IMR-90 (cell line): ENCODE measurements around the gene DCAF8L2. TPM values are rescaled to one million over a fixed set of nuclear protein-coding genes. Genes with fewer than 3 reads are reported as not detected.

ENCODE experiments used
- ATAC-seq: fragments of 200-7000 bp; cut with Tn5 transposase; 2 replicates; pipeline ENCODE4 v1.9.1; 2020; ENCODE audit warnings: low read depth, mild to moderate bottlenecking, moderate library complexity
- BruUV-seq: library from RNA; stranded (reverse); fragments of 400-500 nt; replicated peaks from 2 replicates; lab custom pipeline; 2021; lab: Mats Ljungman, UMichigan
- CTCF ChIA-PET: fragments of 300-600 bp; formaldehyde crosslinking; extraction: SDS; loops from one replicate; lab custom pipeline; 2021; ENCODE audit warnings: antibody characterized with exemption; lab: Yijun Ruan, JAX
- POLR2A ChIA-PET: fragments of 300-600 bp; sonication (Branson Sonifier 250); formaldehyde crosslinking; loops from one replicate; lab custom pipeline; 2022; ENCODE audit warnings: antibody characterized with exemption; ENCODE audit not compliant: unreplicated experiment; lab: Charles Lee
- DNase-seq: peaks from one replicate; pipeline ENCODE4 v3.0.0; 2013
- H2AFZ ChIP-seq: replicated peaks from 2 replicates; pipeline ENCODE3; 2013; ENCODE audit warnings: low read length, mild to moderate bottlenecking; ENCODE audit not compliant: poor library complexity
- H2AK5ac ChIP-seq: 2 replicates; pipeline ENCODE4 v1.6.1; 2013; ENCODE audit warnings: low read depth, low read length, inconsistent platforms
- H2AK9ac ChIP-seq: replicated peaks from 2 replicates; pipeline ENCODE3; 2013; ENCODE audit warnings: mild to moderate bottlenecking, low read depth, low read length, moderate library complexity; ENCODE audit not compliant: poor library complexity
- H2BK120ac ChIP-seq: 2 replicates; pipeline ENCODE4 v1.6.1; 2013; ENCODE audit warnings: low read depth, low read length, inconsistent platforms
- H2BK15ac ChIP-seq: 3 replicates; pipeline ENCODE4 v1.6.1; 2013; ENCODE audit warnings: low read depth, low read length, inconsistent platforms
- H2BK20ac ChIP-seq: 2 replicates; pipeline ENCODE4 v1.6.1; 2013; ENCODE audit warnings: low read depth, mild to moderate bottlenecking, inconsistent platforms, low read length, moderate library complexity
- H2BK5ac ChIP-seq: 2 replicates; pipeline ENCODE4 v1.6.1; 2013; ENCODE audit warnings: mild to moderate bottlenecking, low read depth, low read length, inconsistent platforms; ENCODE audit not compliant: poor library complexity, severe bottlenecking
- H3K14ac ChIP-seq: replicated peaks from 2 replicates; pipeline ENCODE4 v1.6.1; 2013; ENCODE audit warnings: low read depth, low read length, inconsistent platforms
- H3K18ac ChIP-seq: 2 replicates; pipeline ENCODE4 v1.6.1; 2013; ENCODE audit warnings: low read depth, low read length, control low read depth
- H3K23ac ChIP-seq: 2 replicates; pipeline ENCODE4 v1.6.1; 2013; ENCODE audit warnings: low read depth, low read length, inconsistent platforms
- H3K27ac ChIP-seq: 2 replicates; pipeline ENCODE4 v1.5.1; 2013; ENCODE audit warnings: mild to moderate bottlenecking, control low read depth, low read length; ENCODE audit not compliant: insufficient read depth
- H3K27me3 ChIP-seq: 2 replicates; pipeline ENCODE4 v1.6.1; 2013; ENCODE audit warnings: low read length; ENCODE audit not compliant: control insufficient read depth, insufficient read depth
- H3K36me3 ChIP-seq: 2 replicates; pipeline ENCODE4 v1.6.1; 2013; ENCODE audit warnings: low read length, mixed read lengths; ENCODE audit not compliant: control insufficient read depth, insufficient read depth
- H3K4ac ChIP-seq: 2 replicates; pipeline ENCODE4 v1.6.1; 2013; ENCODE audit warnings: low read depth, low read length, inconsistent platforms
- H3K4me1 ChIP-seq: 2 replicates; pipeline ENCODE4 v1.6.1; 2013; ENCODE audit warnings: low read length, mixed read lengths; ENCODE audit not compliant: control insufficient read depth, insufficient read depth
- H3K4me2 ChIP-seq: 2 replicates; pipeline ENCODE4 v1.6.1; 2013; ENCODE audit warnings: low read depth, mild to moderate bottlenecking, control low read depth, low read length, moderate library complexity
- H3K4me3 ChIP-seq: 2 replicates; pipeline ENCODE4 v1.5.1; 2013; ENCODE audit warnings: low read depth, mild to moderate bottlenecking, control low read depth, low read length, moderate library complexity; ENCODE audit not compliant: insufficient read depth
- H3K56ac ChIP-seq: 2 replicates; pipeline ENCODE4 v1.6.1; 2013; ENCODE audit warnings: low read length, inconsistent platforms; ENCODE audit not compliant: insufficient read depth; ENCODE audit errors: extremely low read depth
- H3K79me1 ChIP-seq, 2 experiments: 2 replicates each; pipeline ENCODE4 v1.6.1; 2013; ENCODE audit warnings: low read length in 2 of 2, inconsistent platforms in 1 of 2, low read depth in 1 of 2
- H3K9ac ChIP-seq: 2 replicates; pipeline ENCODE4 v1.6.1; 2013; ENCODE audit warnings: low read depth, low read length, control low read depth
- H3K9me1 ChIP-seq: 2 replicates; pipeline ENCODE4 v1.6.1; 2013; ENCODE audit warnings: low read length, inconsistent platforms; ENCODE audit not compliant: insufficient read depth
- H3K9me3 ChIP-seq: 2 replicates; pipeline ENCODE4 v1.6.1; 2013; ENCODE audit warnings: low read length; ENCODE audit not compliant: control insufficient read depth, insufficient read depth
- H4K20me1 ChIP-seq: 2 replicates; pipeline ENCODE4 v1.6.1; 2013; ENCODE audit warnings: low read length, inconsistent platforms; ENCODE audit not compliant: insufficient read depth
- H4K5ac ChIP-seq: 2 replicates; pipeline ENCODE4 v1.6.1; 2013; ENCODE audit warnings: mild to moderate bottlenecking, low read depth, low read length, control low read depth
- H4K8ac ChIP-seq, 2 experiments: 2 replicates each; pipeline ENCODE4 v1.6.1; 2013; ENCODE audit warnings: low read depth in 2 of 2, low read length in 2 of 2, control low read depth in 1 of 2, inconsistent platforms in 1 of 2
- H4K91ac ChIP-seq: 2 replicates; pipeline ENCODE4 v1.6.1; 2013; ENCODE audit warnings: low read depth, low read length, inconsistent platforms; ENCODE audit not compliant: insufficient read depth
- BHLHE40 ChIP-seq: fragments of 150-350 bp; IDR thresholded peaks from 2 replicates; pipeline ENCODE4 v1.6.1; 2016; ENCODE audit warnings: mild to moderate bottlenecking, low read depth, low read length
- CEBPB ChIP-seq: IDR thresholded peaks from 2 replicates; pipeline ENCODE4 v1.6.1; 2012; ENCODE audit warnings: low read depth, low read length, improper control_type of control experiment
- CHD1 ChIP-seq: IDR thresholded peaks from 2 replicates; pipeline ENCODE4 v1.6.1; 2012; ENCODE audit warnings: low read depth, low read length, improper control_type of control experiment
- CTCF ChIP-seq: conservative IDR thresholded peaks from 2 replicates; pipeline ENCODE4 v1.5.1; 2012; ENCODE audit warnings: mild to moderate bottlenecking, low read depth, low read length, improper control_type of control experiment
- ELK1 ChIP-seq: fragments of 150-350 bp; IDR thresholded peaks from 2 replicates; pipeline ENCODE4 v1.6.1; 2016; ENCODE audit warnings: low read depth, mild to moderate bottlenecking, low read length, moderate library complexity, borderline replicate concordance
- FOS ChIP-seq: fragments of 150-350 bp; IDR thresholded peaks from 2 replicates; pipeline ENCODE4 v1.6.1; 2016; ENCODE audit warnings: low read depth, low read length
- MAFK ChIP-seq: IDR thresholded peaks from 2 replicates; pipeline ENCODE4 v1.6.1; 2012; ENCODE audit warnings: low read depth, low read length, improper control_type of control experiment
- MAZ ChIP-seq: IDR thresholded peaks from 2 replicates; pipeline ENCODE4 v1.6.1; 2012; ENCODE audit warnings: low read depth, mild to moderate bottlenecking, low read length, improper control_type of control experiment, moderate library complexity, borderline replicate concordance
- MXI1 ChIP-seq: IDR thresholded peaks from 2 replicates; pipeline ENCODE4 v1.6.1; 2012; ENCODE audit warnings: low read depth, mild to moderate bottlenecking, low read length, moderate library complexity, borderline replicate concordance
- NFE2L2 ChIP-seq: fragments of 150-350 bp; IDR thresholded peaks from 2 replicates; pipeline ENCODE4 v1.6.1; 2016; ENCODE audit warnings: low read depth, mild to moderate bottlenecking, low read length
- POLR2A ChIP-seq: IDR thresholded peaks from 2 replicates; pipeline ENCODE4 v1.6.1; 2012; ENCODE audit warnings: mild to moderate bottlenecking, low read depth, low read length
- RAD21 ChIP-seq: IDR thresholded peaks from 2 replicates; pipeline ENCODE4 v1.6.1; 2012; ENCODE audit warnings: low read length, improper control_type of control experiment
- RCOR1 ChIP-seq: IDR thresholded peaks from 2 replicates; pipeline ENCODE4 v1.6.1; 2012; ENCODE audit warnings: mild to moderate bottlenecking, low read length, improper control_type of control experiment; ENCODE audit not compliant: insufficient replicate concordance
- RFX5 ChIP-seq: IDR thresholded peaks from 2 replicates; pipeline ENCODE4 v1.8.0; 2012; ENCODE audit warnings: low read depth, mild to moderate bottlenecking, low read length, moderate library complexity
- SMC3 ChIP-seq: fragments of 150-350 bp; IDR thresholded peaks from 2 replicates; pipeline ENCODE4 v1.6.1; 2016; ENCODE audit warnings: low read depth, mild to moderate bottlenecking, antibody characterized with exemption, low read length, moderate library complexity
- USF2 ChIP-seq: fragments of 150-350 bp; IDR thresholded peaks from 2 replicates; pipeline ENCODE4 v1.6.1; 2017; ENCODE audit warnings: mild to moderate bottlenecking, antibody characterized with exemption, low read length, low read depth
- WGBS, 2 experiments: methylation state at CpG; one replicate each; pipeline versions ENCODE4 v1.1.5 to v1.1.7; 2013; ENCODE audit warnings: missing lambda C conversion rate in 2 of 2; ENCODE audit not compliant: insufficient read length in 1 of 2; ENCODE audit errors: extremely low coverage in 2 of 2; 5-methylcytosine and 5-hydroxymethylcytosine counted together
- dilution Hi-C: fragments of 300-500 bp; cut with HindIII; formaldehyde crosslinking; loops from one replicate; pipeline ENCODE4 v1.14.3; 2018; ENCODE audit warnings: low sequenced_read_pairs; ENCODE audit not compliant: unreplicated experiment
- in situ Hi-C: fragments of 300-500 bp; cut with MboI; formaldehyde crosslinking; loops from 3 replicates; pipeline ENCODE4 v1.14.3; 2019; ENCODE audit warnings: low sequenced_read_pairs, inconsistent platforms, mixed read lengths
- intact Hi-C: fragments of 100-400 bp; cut with micrococcal nuclease; formaldehyde crosslinking; loops from 2 replicates; pipeline ENCODE4 v1.10.0; 2022
- polyA plus RNA-seq, 3 experiments: library from polyadenylated mRNA; depleted of rRNA; stranded (reverse); fragments of >200 nt; gene quantifications; 2 replicates each; pipeline ENCODE4 v1.2.3, GENCODE V29; 2012; ENCODE audit warnings: low replicate concordance in 1 of 3
- total RNA-seq: library from RNA; depleted of rRNA; stranded (reverse); fragments of >200 nt; gene quantifications from 2 replicates; pipeline ENCODE4 v1.2.3, GENCODE V29; 2012

The DCAF8L2 gene
- total and polyA plus RNA-seq, 2 of the 4 experiments (the other 2 are of a cell fraction) = not detected

GRCh38 chrX:27765718-27766117 lies 175.6 kb downstream of the DCAF8L2 start:
- ChIA-PET POLR2A (no interaction called here), CTCF (no interaction called here)
- in situ Hi-C loops (no loop called here), dilution Hi-C loops (no loop called here), intact Hi-C loops (no loop called here)
- WGBS, 2 experiments = no CpG with 5 or more reads among the region's 12 CpGs
- H4K8ac ChIP-seq = no peak overlapping the region
- no peak overlapping the region for H3K9ac ChIP-seq
- no peak overlapping the region for H3K56ac ChIP-seq
- H2BK15ac ChIP-seq = no peak overlapping the region
- H3K4me1 ChIP-seq = no peaks in the 10 kb centered on the region
- H3K4me2 ChIP-seq = no peak overlapping the region
- DNase-seq (no peak), ATAC-seq (no peak)
- H2BK20ac ChIP-seq = no peak overlapping the region
- no peak overlapping the region for H3K4ac ChIP-seq
- H3K9me3 ChIP-seq = no peaks in the 10 kb centered on the region
- no peak overlapping the region for H3K27ac ChIP-seq
- H2BK120ac ChIP-seq = no peak overlapping the region
- no peak overlapping the region for H4K5ac ChIP-seq
- no peak overlapping the region for H2AK9ac ChIP-seq
- H3K27me3 ChIP-seq = no peaks in the 10 kb centered on the region
- H2BK5ac ChIP-seq = no peak overlapping the region
- no peak overlapping the region for H2AK5ac ChIP-seq
- H3K36me3 ChIP-seq = no peaks in the 10 kb centered on the region
- no peak overlapping the region for H3K4me3 ChIP-seq
- no peaks in the 10 kb centered on the region for H4K20me1 ChIP-seq
- no peak overlapping the region for H3K14ac ChIP-seq
- BruUV-seq = no TSS peak
- no peak overlapping the region for H2AFZ ChIP-seq
- H3K79me1 ChIP-seq = no peaks in the 10 kb centered on the region
- no peak for TF ChIP-seq MAZ
- TF ChIP-seq RAD21 = no peak
- TF ChIP-seq CEBPB = no peak
- TF ChIP-seq BHLHE40 = no peak
- TF ChIP-seq CTCF = no peak
- no peak for TF ChIP-seq NFE2L2
- no peak for TF ChIP-seq MAFK
- TF ChIP-seq RCOR1 = no peak
- no peak for TF ChIP-seq USF2
- TF ChIP-seq POLR2A = no peak
- TF ChIP-seq FOS = no peak
- no peak for TF ChIP-seq RFX5
- TF ChIP-seq MXI1 = no peak
- TF ChIP-seq SMC3 = no peak
- TF ChIP-seq ELK1 = no peak
- TF ChIP-seq CHD1 = no peak
- H4K91ac ChIP-seq = no peak overlapping the region
- no peak overlapping the region for H3K18ac ChIP-seq
- H3K9me1 ChIP-seq = no peaks in the 10 kb centered on the region
- H3K23ac ChIP-seq = no peak overlapping the region
